Measurements from ENCODE around the gene MED19.
"Not testable (repeated sequence)": the region's sequence is repeated elsewhere in the genome, so short reads cannot be mapped to it uniquely, and the experiment has no call there.

Gene MED19

GRCh38 chr11:57709802-57710367 is 2.1 kb downstream of the MED19 start:
- no peak for TF ChIP-seq SPI1 (IDR thresholded peaks at IDR 0.05; ENCODE audit: low read depth, low read length)
- TF ChIP-seq TAF1 (IDR thresholded peaks at IDR 0.05; ENCODE audit: low read depth, low read length) = no peak
- no peak for TF ChIP-seq PAX5 (IDR thresholded peaks at IDR 0.05; ENCODE audit: insufficient read depth, low read length, severe bottlenecking)
- TF ChIP-seq POU2F2 (IDR thresholded peaks at IDR 0.05; ENCODE audit: low read depth, low read length) = no peak
- TF ChIP-seq POLR2A (IDR thresholded peaks at IDR 0.05; ENCODE audit: low read depth, low read length) = no peak
- no peak for TF ChIP-seq POLR2AphosphoS5 (IDR thresholded peaks at IDR 0.05; ENCODE audit: low read depth, low read length)
- DNase-seq (ENCODE audit: insufficient read length, low spot score) (no peak), FAIRE-seq (no peak)

GRCh38 chr11:57705432-57705831 is 6.6 kb downstream of the MED19 start:
- not testable (repeated sequence) for FAIRE-seq; DNase-seq (ENCODE audit: insufficient read length, low spot score)

- TF ChIP-seq POU2F2 (IDR thresholded peaks at IDR 0.05; ENCODE audit: low read depth, low read length) = no peak
- no peak for TF ChIP-seq SPI1 (IDR thresholded peaks at IDR 0.05; ENCODE audit: low read depth, low read length)
- TF ChIP-seq TAF1 (IDR thresholded peaks at IDR 0.05; ENCODE audit: low read depth, low read length) = no peak
- TF ChIP-seq PAX5 (IDR thresholded peaks at IDR 0.05; ENCODE audit: insufficient read depth, low read length, severe bottlenecking) = no peak
- no peak for TF ChIP-seq POLR2A (IDR thresholded peaks at IDR 0.05; ENCODE audit: low read depth, low read length)
- no peak for FAIRE-seq
- no peak for DNase-seq (ENCODE audit: insufficient read length, low spot score)
Measured at GRCh38 chr11:57704932-57705331, 7.1 kb downstream of the MED19 start.

GRCh38 chr11:57703341-57703740 is 8.7 kb downstream of the MED19 start:
- FAIRE-seq (peak; percentile 20), DNase-seq (ENCODE audit: insufficient read length, low spot score) (no peak)
- no peak for TF ChIP-seq POU2F2 (IDR thresholded peaks at IDR 0.05; ENCODE audit: low read depth, low read length)
- no peak for TF ChIP-seq PAX5 (IDR thresholded peaks at IDR 0.05; ENCODE audit: insufficient read depth, low read length, severe bottlenecking)
- TF ChIP-seq SPI1 (IDR thresholded peaks at IDR 0.05; ENCODE audit: low read depth, low read length) = no peak
- no peak for TF ChIP-seq POLR2AphosphoS5 (IDR thresholded peaks at IDR 0.05; ENCODE audit: low read depth, low read length)
- no peak for TF ChIP-seq POLR2A (IDR thresholded peaks at IDR 0.05; ENCODE audit: low read depth, low read length)
- TF ChIP-seq TAF1 (IDR thresholded peaks at IDR 0.05; ENCODE audit: low read depth, low read length) = no peak

- TF ChIP-seq PAX5 (IDR thresholded peaks at IDR 0.05; ENCODE audit: insufficient read depth, low read length, severe bottlenecking) (no peak), TAF1 (IDR thresholded peaks at IDR 0.05; ENCODE audit: low read depth, low read length) (no peak), POLR2AphosphoS5 (IDR thresholded peaks at IDR 0.05; ENCODE audit: low read depth, low read length) (no peak), SPI1 (IDR thresholded peaks at IDR 0.05; ENCODE audit: low read depth, low read length) (no peak), POU2F2 (IDR thresholded peaks at IDR 0.05; ENCODE audit: low read depth, low read length) (no peak), POLR2A (IDR thresholded peaks at IDR 0.05; ENCODE audit: low read depth, low read length) (no peak)
- no peak for DNase-seq (ENCODE audit: insufficient read length, low spot score)
- no peak for FAIRE-seq
Measured at GRCh38 chr11:57700425-57700824, 11.6 kb downstream of the MED19 start.

GRCh38 chr11:57699813-57700212 is 12.2 kb downstream of the MED19 start:
- TF ChIP-seq POLR2A (IDR thresholded peaks at IDR 0.05; ENCODE audit: low read depth, low read length) = no peak
- TF ChIP-seq PAX5 (IDR thresholded peaks at IDR 0.05; ENCODE audit: insufficient read depth, low read length, severe bottlenecking) = no peak
- no peak for TF ChIP-seq SPI1 (IDR thresholded peaks at IDR 0.05; ENCODE audit: low read depth, low read length)
- no peak for TF ChIP-seq TAF1 (IDR thresholded peaks at IDR 0.05; ENCODE audit: low read depth, low read length)
- TF ChIP-seq POU2F2 (IDR thresholded peaks at IDR 0.05; ENCODE audit: low read depth, low read length) = no peak
- TF ChIP-seq POLR2AphosphoS5 (IDR thresholded peaks at IDR 0.05; ENCODE audit: low read depth, low read length) = no peak
- FAIRE-seq (no peak), DNase-seq (ENCODE audit: insufficient read length, low spot score) (no peak)

GRCh38 chr11:57698843-57699365 is 13.1 kb downstream of the MED19 start:
- FAIRE-seq (no peak), DNase-seq (ENCODE audit: insufficient read length, low spot score) (no peak)
- no peak for TF ChIP-seq PAX5 (IDR thresholded peaks at IDR 0.05; ENCODE audit: insufficient read depth, low read length, severe bottlenecking)
- TF ChIP-seq TAF1 (IDR thresholded peaks at IDR 0.05; ENCODE audit: low read depth, low read length) = no peak
- no peak for TF ChIP-seq POLR2A (IDR thresholded peaks at IDR 0.05; ENCODE audit: low read depth, low read length)
- TF ChIP-seq POU2F2 (IDR thresholded peaks at IDR 0.05; ENCODE audit: low read depth, low read length) = no peak
- no peak for TF ChIP-seq SPI1 (IDR thresholded peaks at IDR 0.05; ENCODE audit: low read depth, low read length)
- TF ChIP-seq POLR2AphosphoS5 (IDR thresholded peaks at IDR 0.05; ENCODE audit: low read depth, low read length) = no peak

GRCh38 chr11:57690474-57690873 is 21.5 kb downstream of the MED19 start:
- DNase-seq (ENCODE audit: insufficient read length, low spot score); FAIRE-seq: not testable (repeated sequence)

GRCh38 chr11:57681168-57681567 is 30.8 kb downstream of the MED19 start:
- no peak for TF ChIP-seq POLR2AphosphoS5 (IDR thresholded peaks at IDR 0.05; ENCODE audit: low read depth, low read length)
- TF ChIP-seq POLR2A (IDR thresholded peaks at IDR 0.05; ENCODE audit: low read depth, low read length) = no peak
- TF ChIP-seq POU2F2 (IDR thresholded peaks at IDR 0.05; ENCODE audit: low read depth, low read length) = no peak
- TF ChIP-seq TAF1 (IDR thresholded peaks at IDR 0.05; ENCODE audit: low read depth, low read length) = no peak
- no peak for TF ChIP-seq SPI1 (IDR thresholded peaks at IDR 0.05; ENCODE audit: low read depth, low read length)
- no peak for TF ChIP-seq PAX5 (IDR thresholded peaks at IDR 0.05; ENCODE audit: insufficient read depth, low read length, severe bottlenecking)
- DNase-seq (ENCODE audit: insufficient read length, low spot score) (no peak), FAIRE-seq (no peak)

- no peak for TF ChIP-seq SPI1 (IDR thresholded peaks at IDR 0.05; ENCODE audit: low read depth, low read length)
- no peak for TF ChIP-seq PAX5 (IDR thresholded peaks at IDR 0.05; ENCODE audit: insufficient read depth, low read length, severe bottlenecking)
- no peak for TF ChIP-seq POLR2AphosphoS5 (IDR thresholded peaks at IDR 0.05; ENCODE audit: low read depth, low read length)
- FAIRE-seq = no peak
- DNase-seq (ENCODE audit: insufficient read length, low spot score) = no peak
Measured at GRCh38 chr11:57680552-57680874, 31.5 kb downstream of the MED19 start.

- TF ChIP-seq POLR2A (IDR thresholded peaks at IDR 0.05; ENCODE audit: low read depth, low read length) (no peak), SPI1 (IDR thresholded peaks at IDR 0.05; ENCODE audit: low read depth, low read length) (no peak), TAF1 (IDR thresholded peaks at IDR 0.05; ENCODE audit: low read depth, low read length) (no peak), POU2F2 (IDR thresholded peaks at IDR 0.05; ENCODE audit: low read depth, low read length) (no peak), POLR2AphosphoS5 (IDR thresholded peaks at IDR 0.05; ENCODE audit: low read depth, low read length) (no peak), PAX5 (IDR thresholded peaks at IDR 0.05; ENCODE audit: insufficient read depth, low read length, severe bottlenecking) (no peak)
- DNase-seq (ENCODE audit: insufficient read length, low spot score) (no peak), FAIRE-seq (no peak)
Measured at GRCh38 chr11:57679396-57679795, 32.6 kb downstream of the MED19 start.
